Measurements from ENCODE around the gene POU3F1.

DNA sequence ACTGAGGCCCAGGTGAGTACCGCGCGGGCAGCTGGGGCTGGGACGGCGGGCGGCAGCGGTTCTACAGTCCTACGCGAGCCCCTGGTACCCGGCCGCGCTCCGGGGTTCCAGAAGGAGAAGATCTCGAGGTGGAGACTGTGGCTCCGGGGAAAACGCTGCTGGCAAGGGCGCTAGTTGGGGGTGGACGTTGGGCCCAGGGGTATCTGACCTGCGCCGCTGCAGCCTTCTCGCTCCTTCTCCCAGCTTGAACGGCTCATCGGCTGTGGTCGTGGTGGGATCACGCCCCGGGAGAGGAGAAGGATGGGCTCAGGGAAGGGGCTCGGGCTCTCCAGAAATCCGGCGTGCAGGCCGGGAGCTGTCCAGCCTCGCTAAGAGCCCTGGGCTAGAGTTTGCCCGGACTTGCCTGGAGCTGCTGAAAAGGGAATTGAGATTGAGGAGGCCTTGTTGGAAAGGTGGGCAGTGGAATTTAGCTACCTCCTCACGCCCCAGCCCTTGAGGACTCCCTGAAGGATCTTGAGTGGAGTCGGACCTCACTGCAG lies 1.1 kb upstream of the POU3F1 start:
- no peak for TF ChIP-seq POLR2AphosphoS5 (IDR thresholded peaks at IDR 0.05)
- TF ChIP-seq, protein P1, sequence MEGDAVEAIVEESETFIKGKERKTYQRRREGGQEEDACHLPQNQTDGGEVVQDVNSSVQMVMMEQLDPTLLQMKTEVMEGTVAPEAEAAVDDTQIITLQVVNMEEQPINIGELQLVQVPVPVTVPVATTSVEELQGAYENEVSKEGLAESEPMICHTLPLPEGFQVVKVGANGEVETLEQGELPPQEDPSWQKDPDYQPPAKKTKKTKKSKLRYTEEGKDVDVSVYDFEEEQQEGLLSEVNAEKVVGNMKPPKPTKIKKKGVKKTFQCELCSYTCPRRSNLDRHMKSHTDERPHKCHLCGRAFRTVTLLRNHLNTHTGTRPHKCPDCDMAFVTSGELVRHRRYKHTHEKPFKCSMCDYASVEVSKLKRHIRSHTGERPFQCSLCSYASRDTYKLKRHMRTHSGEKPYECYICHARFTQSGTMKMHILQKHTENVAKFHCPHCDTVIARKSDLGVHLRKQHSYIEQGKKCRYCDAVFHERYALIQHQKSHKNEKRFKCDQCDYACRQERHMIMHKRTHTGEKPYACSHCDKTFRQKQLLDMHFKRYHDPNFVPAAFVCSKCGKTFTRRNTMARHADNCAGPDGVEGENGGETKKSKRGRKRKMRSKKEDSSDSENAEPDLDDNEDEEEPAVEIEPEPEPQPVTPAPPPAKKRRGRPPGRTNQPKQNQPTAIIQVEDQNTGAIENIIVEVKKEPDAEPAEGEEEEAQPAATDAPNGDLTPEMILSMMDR (IDR thresholded peaks at IDR 0.05) = no peak
- TF ChIP-seq EP300 (IDR thresholded peaks at IDR 0.05) = no peak

All from suprapubic skin (tissue), 4 donors.